ENCODE results near the gene CDH16.
"Not testable (repeated sequence)": the region's sequence is repeated elsewhere in the genome, so short reads cannot be mapped to it uniquely, and the experiment has no call there.

Gene CDH16

DNA sequence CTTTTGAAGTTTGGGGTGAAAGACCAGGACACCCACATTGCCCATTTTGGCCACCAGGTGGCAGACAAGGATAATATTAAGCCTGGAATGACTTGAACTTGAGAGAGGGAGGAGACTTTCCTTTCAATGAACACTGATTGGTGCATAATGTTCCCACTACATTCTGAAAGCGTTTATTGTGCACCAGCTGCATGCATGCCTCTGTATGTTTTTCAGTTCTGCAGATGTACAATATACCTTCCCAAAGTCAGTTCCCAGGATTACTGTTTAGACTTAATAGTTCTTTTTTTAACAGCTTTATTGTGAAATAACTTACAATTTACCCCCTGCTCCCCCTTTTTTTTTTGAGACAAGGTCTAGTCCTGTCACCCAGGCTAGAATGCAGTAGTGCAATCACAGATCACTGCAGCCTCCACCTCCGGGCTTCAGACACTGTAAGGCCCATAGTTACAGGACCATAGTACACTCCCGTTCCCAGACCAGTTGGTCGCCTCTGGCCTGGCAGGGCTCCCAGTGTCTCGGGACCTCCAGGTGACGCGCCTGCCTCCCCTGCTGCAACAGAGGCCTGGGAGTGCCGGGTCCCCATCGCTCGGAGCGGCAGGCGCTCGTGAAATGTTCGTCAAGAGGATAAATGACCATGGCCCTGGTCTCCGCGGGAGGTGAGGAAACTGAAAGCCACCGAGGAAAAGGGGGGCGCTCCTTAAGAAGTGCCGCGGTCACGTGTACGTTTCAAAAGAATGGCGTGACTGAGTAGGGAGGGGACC is 28.8 kb upstream of the CDH16 start:
- DNase-seq (ENCODE audit: low spot score) = peak; percentile 81

- DNase-seq (ENCODE audit: low spot score) = no peak
Measured at GRCh38 chr16:66946974-66947301, 28.3 kb upstream of the CDH16 start.

- DNase-seq (ENCODE audit: low spot score) = no peak
Measured at GRCh38 chr16:66946541-66946940, 27.9 kb upstream of the CDH16 start.

DNA sequence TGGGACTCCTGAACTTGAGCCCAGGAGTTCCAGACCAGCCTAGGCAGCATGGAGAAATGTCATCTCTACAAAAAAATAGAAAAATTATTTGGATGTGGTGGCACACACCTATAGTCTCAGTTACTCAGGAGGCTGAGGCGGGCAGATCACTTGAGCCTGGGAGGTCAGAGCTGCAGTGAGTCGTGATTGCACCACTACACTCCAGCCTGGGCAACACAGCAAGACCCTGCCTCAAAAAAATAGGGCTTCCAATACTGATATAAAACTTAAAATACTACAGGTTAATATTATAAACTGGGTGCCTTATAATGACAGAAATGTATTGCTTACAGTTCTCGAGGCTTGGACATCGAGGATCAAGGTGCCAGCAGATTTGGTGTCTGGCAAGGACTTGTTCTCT is 27.3 kb upstream of the CDH16 start:
- DNase-seq (ENCODE audit: low spot score) = no peak

DNA sequence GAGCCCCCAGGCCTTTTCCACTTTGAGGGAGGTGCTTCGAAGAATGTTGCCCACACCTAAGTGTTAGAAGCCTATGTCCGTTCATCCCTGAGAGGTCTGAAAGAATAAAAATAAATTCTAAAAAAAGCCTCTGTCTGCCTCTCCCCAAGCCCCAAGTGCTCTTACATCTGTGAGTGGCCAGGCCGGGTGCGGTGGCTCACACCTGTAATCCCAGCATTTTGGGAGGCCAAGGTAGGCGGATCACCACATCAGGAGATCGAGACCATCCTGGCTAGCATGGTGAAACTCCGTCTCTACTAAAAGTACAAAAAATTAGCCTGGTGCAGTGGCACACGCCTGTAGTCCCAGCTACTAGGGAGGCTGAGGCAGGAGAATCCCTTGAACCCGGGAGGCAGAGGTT is 26.3 kb upstream of the CDH16 start:
- not testable (repeated sequence) for DNase-seq (ENCODE audit: low spot score)

GRCh38 chr16:66944054-66944441 is 25.4 kb upstream of the CDH16 start:
- no peak for DNase-seq (ENCODE audit: low spot score)

- no peak for DNase-seq (ENCODE audit: low spot score)
Measured at GRCh38 chr16:66943426-66944053, 24.9 kb upstream of the CDH16 start.

DNA sequence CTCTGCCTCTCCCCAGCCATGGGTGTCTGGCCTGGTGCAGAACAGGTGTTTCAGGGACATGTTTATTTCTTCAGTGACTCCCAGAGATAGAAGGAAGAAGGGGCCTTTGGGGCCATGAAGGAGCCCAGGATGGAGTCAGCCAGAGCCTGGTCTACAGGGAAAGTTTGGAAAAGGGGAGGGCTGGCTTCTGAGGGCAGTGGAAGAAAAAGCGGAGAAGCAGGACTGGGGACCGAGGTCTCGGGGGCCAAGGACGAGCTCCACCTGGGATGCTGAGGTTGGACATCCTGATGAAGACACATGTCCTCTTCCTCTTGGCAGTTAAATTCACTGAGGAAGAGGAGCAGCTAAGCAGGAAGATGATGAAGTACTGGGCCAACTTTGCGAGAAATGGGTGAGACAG is 24.3 kb upstream of the CDH16 start:
- no peak for DNase-seq (ENCODE audit: low spot score)

- no peak for DNase-seq (ENCODE audit: low spot score)
Measured at GRCh38 chr16:66940236-66940635, 21.6 kb upstream of the CDH16 start.

GRCh38 chr16:66939366-66939765 is 20.7 kb upstream of the CDH16 start:
- DNase-seq (ENCODE audit: low spot score) = no peak

DNA sequence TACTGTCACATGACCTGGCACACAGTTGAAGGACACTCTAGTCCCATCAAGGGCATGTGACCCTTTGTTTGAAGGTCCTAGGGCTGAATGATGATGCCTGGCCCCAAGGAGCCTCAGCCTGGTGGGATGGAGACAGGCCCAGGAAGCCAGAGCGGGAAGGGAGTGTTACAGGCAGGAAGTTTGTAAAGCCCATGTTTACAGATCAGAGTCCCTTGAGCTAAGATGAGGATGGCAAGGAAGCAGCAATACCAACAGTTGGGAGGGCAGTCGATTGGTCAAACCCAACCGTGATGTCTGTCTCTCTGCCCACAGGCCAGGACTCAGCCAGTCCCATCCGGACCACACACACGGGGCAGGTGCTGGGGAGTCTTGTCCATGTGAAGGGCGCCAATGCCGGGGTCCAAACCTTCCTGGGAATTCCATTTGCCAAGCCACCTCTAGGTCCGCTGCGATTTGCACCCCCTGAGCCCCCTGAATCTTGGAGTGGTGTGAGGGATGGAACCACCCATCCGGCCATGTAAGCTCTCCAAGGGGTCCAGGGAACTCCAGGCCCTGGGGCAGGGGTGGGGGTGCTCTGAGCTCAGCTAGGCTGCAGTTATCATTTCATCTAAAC is 19.1 kb upstream of the CDH16 start:
- DNase-seq (ENCODE audit: low spot score) = no peak

GRCh38 chr16:66936889-66937554 is 18.3 kb upstream of the CDH16 start:
- no peak for DNase-seq (ENCODE audit: low spot score)

DNA sequence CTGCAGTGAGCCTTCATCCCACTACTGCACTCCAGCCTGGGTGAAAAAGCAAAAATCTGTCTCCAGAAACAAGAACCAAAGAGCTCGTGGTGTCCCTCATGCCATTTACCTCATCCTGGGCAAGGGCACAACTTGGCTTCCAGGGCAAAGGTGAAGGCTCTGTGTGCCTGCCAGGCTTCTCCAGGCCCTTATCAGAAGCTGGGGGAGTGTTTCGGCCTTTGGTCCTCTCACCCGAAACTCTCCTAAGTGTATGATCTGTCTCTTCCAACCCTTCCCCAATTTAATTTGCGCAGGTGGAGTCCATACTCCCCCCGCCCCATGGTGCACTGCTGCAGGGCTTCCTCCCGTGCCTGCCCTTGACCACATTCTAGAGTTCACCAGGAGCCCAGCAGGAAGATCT is 17.8 kb upstream of the CDH16 start:
- DNase-seq (ENCODE audit: low spot score) = no peak

- no peak for DNase-seq (ENCODE audit: low spot score)
Measured at GRCh38 chr16:66935314-66936011, 16.8 kb upstream of the CDH16 start, which contains the start of gene CES2. Gene CES2 (plus strand): TSS chr16:66935516. CDS start chr16:66935636, 120 bp downstream.

- not testable (repeated sequence) for DNase-seq (ENCODE audit: low spot score)
Measured at GRCh38 chr16:66934839-66935313, 16.2 kb upstream of the CDH16 start.

DNA sequence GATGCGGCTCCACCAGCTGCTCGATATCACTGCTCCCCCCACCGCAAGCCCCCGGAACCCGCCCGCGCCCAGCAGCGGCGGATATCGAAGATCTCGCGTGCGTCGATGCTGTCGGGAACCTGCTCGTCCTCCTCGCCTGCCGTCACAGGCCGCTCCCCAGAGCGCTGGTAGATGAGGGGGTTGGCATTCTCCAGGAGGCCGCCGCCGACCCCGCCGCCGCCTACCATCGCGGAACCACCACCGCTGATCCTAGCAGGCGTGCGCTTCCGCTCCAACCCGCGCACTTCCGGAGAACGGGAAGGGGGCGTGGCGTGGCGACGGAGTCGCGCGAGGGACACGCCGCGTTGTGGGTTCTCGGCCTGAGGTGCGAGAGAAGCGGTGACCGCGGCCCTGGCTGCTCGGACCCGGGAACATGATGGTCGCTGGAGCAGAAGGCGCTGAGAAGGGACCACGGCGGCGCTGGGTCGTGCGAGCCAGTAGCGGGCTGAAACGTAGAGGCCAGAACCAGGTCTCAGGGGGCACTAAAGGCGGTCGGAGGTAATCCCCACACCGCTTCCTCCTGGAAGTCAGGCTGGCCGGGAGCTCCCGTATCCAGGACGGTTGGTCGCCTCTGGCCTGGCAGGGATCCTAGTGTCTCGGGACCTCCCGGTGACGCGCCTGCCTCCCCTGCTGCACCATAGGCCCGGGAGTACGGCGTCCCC is 15.6 kb upstream of the CDH16 start, which contains the start of gene CIAO2B:
Gene CIAO2B, minus strand, starts transcription at position 265 of the 701 bp plus-strand sequence. Its CDS starts 38 bp downstream, at position 227.
- DNase-seq (ENCODE audit: low spot score) = peak; percentile 83

- peak; percentile 35 for DNase-seq (ENCODE audit: low spot score)
Measured at GRCh38 chr16:66933776-66934137, 15.1 kb upstream of the CDH16 start.

- no peak for DNase-seq (ENCODE audit: low spot score)
Measured at GRCh38 chr16:66932076-66932475, 13.4 kb upstream of the CDH16 start.

GRCh38 chr16:66931665-66932064 is 13.0 kb upstream of the CDH16 start:
- DNase-seq (ENCODE audit: low spot score) = no peak

DNA sequence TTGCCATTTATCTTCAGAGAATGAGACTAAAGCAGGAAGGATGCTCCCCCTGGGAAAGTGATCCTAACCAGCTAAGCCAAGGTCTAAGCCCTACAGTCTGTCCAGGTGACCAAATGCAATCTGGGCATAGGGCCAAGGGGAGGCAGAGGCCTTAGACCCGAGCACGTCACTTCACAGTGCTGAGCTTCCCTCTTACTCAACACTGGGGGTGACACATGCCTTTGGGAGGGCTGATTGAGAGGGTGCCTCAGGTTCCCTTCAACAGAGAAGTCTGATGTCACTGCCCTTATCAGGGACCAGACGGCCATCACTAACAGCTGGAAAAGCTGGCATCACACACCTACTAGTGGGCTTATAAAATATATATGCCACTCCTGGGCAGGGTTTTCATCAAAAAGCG is 11.5 kb upstream of the CDH16 start:
- DNase-seq (ENCODE audit: low spot score) = no peak

DNA sequence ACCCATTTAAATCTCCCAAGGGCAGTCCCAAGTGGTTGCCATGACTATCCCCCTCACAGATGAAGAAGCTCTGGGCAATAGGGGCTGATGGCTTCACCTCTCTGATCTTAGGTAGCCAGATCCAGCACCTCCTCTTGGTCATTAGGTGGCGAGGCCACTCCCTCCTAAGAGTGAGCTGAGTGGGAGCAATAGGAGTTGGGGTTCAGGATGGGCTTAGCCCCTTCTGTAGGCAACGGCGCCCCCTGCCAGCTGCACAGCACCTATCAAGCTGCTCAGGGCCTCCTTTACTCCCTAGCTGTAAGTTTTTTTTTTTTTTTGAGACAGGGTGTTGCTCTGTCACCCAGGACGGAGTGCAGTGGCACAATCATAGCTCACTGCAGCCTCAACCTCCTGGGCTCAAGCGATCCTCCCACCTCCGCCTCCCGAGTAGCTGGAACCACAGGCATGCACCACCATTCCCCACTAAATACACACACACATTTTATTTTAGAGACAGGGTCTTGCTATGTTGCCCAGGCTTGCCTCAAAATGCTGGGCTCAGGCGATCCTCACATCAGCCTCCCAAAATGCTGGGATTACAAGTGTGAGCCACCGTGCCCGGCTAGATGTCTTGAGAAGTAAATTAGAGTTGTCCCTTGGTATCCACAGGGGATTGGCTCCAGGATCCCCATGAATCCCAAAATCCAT is 10.2 kb upstream of the CDH16 start:
- no peak for DNase-seq (ENCODE audit: low spot score)
